Panc1 (cell line): ENCODE results near the gene SLIT3. TPM values are rescaled to one million over a fixed set of nuclear protein-coding genes. Genes with fewer than 3 reads are reported as not detected.

ENCODE experiments used
- ATAC-seq: fragments of 200-7000 bp; cut with Tn5 transposase; 2 replicates; pipeline ENCODE4 v1.9.1; 2020; ENCODE audit warnings: mild to moderate bottlenecking, moderate library complexity
- BruUV-seq: library from RNA; stranded (reverse); fragments of 400-500 nt; replicated peaks from 2 replicates; lab custom pipeline; 2021; lab: Mats Ljungman, UMichigan
- CTCF ChIA-PET: fragments of 300-600 bp; sonication (Branson Sonifier 250); formaldehyde crosslinking; loops from one replicate; lab custom pipeline; 2022; ENCODE audit warnings: antibody characterized with exemption; lab: Charles Lee
- POLR2A ChIA-PET: fragments of 300-600 bp; sonication (Branson Sonifier 250); formaldehyde crosslinking; loops from one replicate; lab custom pipeline; 2022; ENCODE audit warnings: antibody characterized with exemption; lab: Charles Lee
- DNase-seq: peaks from one replicate; pipeline ENCODE4 v3.0.0-alpha.2; 2010; ENCODE audit warnings: low read depth, low spot score
- H3K27ac ChIP-seq: 2 replicates; pipeline ENCODE4 v1.5.1; 2011; ENCODE audit warnings: mild to moderate bottlenecking, low read length, inconsistent platforms
- H3K27me3 ChIP-seq: fragments of 200-500 bp; sonication (Bioruptor generic); 2 replicates; pipeline ENCODE4 v1.6.0; 2014; ENCODE audit warnings: low read length, inconsistent platforms; ENCODE audit not compliant: control insufficient read depth, insufficient read depth
- H3K36me3 ChIP-seq: fragments of 200-500 bp; sonication (Bioruptor generic); 2 replicates; pipeline ENCODE4 v1.5.1; 2014; ENCODE audit warnings: inconsistent platforms, mild to moderate bottlenecking, low read length, moderate library complexity; ENCODE audit not compliant: control insufficient read depth, insufficient read depth
- H3K4me1 ChIP-seq: 2 replicates; pipeline ENCODE4 v1.5.1; 2011; ENCODE audit warnings: inconsistent platforms, mild to moderate bottlenecking, low read length, moderate library complexity; ENCODE audit not compliant: control insufficient read depth, insufficient read depth
- H3K4me3 ChIP-seq, 2 experiments: 2 replicates each; pipeline ENCODE4 v1.5.1; 2011 to 2012; ENCODE audit warnings: low read depth in 2 of 2, low read length in 2 of 2, mild to moderate bottlenecking in 2 of 2, inconsistent platforms in 1 of 2, moderate library complexity in 1 of 2
- H3K9me3 ChIP-seq: fragments of 200-500 bp; sonication (Bioruptor generic); 2 replicates; pipeline ENCODE4 v1.5.1; 2014; ENCODE audit warnings: low read depth, mild to moderate bottlenecking, inconsistent platforms, low read length, moderate library complexity; ENCODE audit not compliant: control insufficient read depth, insufficient read depth
- POLR2AphosphoS5 ChIP-seq: IDR thresholded peaks from 2 replicates; pipeline ENCODE4 v1.6.1; 2012; ENCODE audit warnings: mild to moderate bottlenecking, low read depth, low read length, moderate library complexity
- REST ChIP-seq, 2 experiments: IDR thresholded peaks; 2 replicates each; pipeline ENCODE4 v1.6.1; 2011 to 2012; ENCODE audit warnings: low read depth in 2 of 2, control low read depth in 1 of 2, low read length in 1 of 2, mild to moderate bottlenecking in 1 of 2, moderate library complexity in 1 of 2; ENCODE audit not compliant: insufficient read depth in 1 of 2
- SIN3A ChIP-seq: IDR thresholded peaks from 2 replicates; pipeline ENCODE4 v1.6.1; 2012; ENCODE audit warnings: low read depth, mild to moderate bottlenecking, low read length, moderate library complexity, borderline replicate concordance; ENCODE audit not compliant: insufficient read depth
- TCF7L2 ChIP-seq: IDR thresholded peaks from 2 replicates; pipeline ENCODE4 v1.6.1; 2011; ENCODE audit warnings: mild to moderate bottlenecking, low read depth, low read length, inconsistent platforms
- in situ Hi-C: cut with HindIII; loops from 2 replicates; pipeline ENCODE4 v1.10.0; 2016; ENCODE audit warnings: low sequenced_read_pairs, low pct_unique_long_range_greater_than_20kb
- intact Hi-C: fragments of 100-400 bp; cut with micrococcal nuclease; formaldehyde crosslinking; loops from one replicate; pipeline ENCODE4 v1.10.0; 2022; ENCODE audit not compliant: unreplicated experiment
- total RNA-seq: library from RNA; stranded (reverse); gene quantifications from one replicate; pipeline ENCODE4 v1.2.1, GENCODE V29; 2021; ENCODE audit not compliant: unreplicated experiment
- TF ChIP-seq, protein P1 (sequence below): fragments of 450-650 bp; IDR thresholded peaks from 2 replicates; pipeline ENCODE4 v1.5.1; 2017; ENCODE audit warnings: mild to moderate bottlenecking

SLIT3 gene
- total RNA-seq, 1 experiment from 2014 or later, result 26.4 TPM

DNA sequence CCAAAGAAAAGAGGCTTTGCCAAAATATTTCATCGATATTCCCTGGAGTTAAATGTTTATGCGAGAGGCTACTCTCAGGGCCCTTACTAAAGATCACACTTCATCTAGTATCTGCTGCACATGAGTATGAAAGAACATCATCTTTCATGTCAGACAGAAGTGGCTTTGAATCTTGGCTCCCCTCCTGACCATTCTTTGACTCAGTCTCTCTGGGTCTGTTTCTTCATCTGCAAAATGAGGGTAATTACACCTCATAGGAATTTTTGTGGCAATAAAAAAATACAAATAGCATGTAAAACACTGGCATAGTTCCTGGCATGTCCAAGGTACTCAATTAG, 58.1 kb downstream of the SLIT3 start:
- no peak overlapping the region for H3K27ac ChIP-seq
- TF ChIP-seq, protein P1, sequence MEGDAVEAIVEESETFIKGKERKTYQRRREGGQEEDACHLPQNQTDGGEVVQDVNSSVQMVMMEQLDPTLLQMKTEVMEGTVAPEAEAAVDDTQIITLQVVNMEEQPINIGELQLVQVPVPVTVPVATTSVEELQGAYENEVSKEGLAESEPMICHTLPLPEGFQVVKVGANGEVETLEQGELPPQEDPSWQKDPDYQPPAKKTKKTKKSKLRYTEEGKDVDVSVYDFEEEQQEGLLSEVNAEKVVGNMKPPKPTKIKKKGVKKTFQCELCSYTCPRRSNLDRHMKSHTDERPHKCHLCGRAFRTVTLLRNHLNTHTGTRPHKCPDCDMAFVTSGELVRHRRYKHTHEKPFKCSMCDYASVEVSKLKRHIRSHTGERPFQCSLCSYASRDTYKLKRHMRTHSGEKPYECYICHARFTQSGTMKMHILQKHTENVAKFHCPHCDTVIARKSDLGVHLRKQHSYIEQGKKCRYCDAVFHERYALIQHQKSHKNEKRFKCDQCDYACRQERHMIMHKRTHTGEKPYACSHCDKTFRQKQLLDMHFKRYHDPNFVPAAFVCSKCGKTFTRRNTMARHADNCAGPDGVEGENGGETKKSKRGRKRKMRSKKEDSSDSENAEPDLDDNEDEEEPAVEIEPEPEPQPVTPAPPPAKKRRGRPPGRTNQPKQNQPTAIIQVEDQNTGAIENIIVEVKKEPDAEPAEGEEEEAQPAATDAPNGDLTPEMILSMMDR, result no peak
- TF ChIP-seq TCF7L2 (no peak), SIN3A (no peak), REST (IDR thresholded peaks at IDR 0.05; ENCODE audit: insufficient read depth in 1 of 2, low read depth in 2 of 2, low read length in 1 of 2) (no peak), POLR2AphosphoS5 (no peak)
- H3K27me3 ChIP-seq, result no peaks in the 10 kb centered on the region
- no peak overlapping the region for H3K4me3 ChIP-seq
- BruUV-seq, result no TSS peak
- H3K36me3 ChIP-seq, result no peaks in the 10 kb centered on the region
- CTCF ChIA-PET, result no interaction called here
- ATAC-seq (no peak), DNase-seq (no peak)
- H3K4me1 ChIP-seq, result no peaks in the 10 kb centered on the region
- peaks cover 11% of the 10 kb centered on the region; the same call in 1 of the 2 replicates for H3K9me3 ChIP-seq
- in situ Hi-C loops (no loop called here), intact Hi-C loops (no loop called here)
- POLR2A ChIA-PET, result no interaction called here

- TF ChIP-seq TCF7L2 (no peak), SIN3A (no peak), REST (IDR thresholded peaks at IDR 0.05; ENCODE audit: insufficient read depth in 1 of 2, low read depth in 2 of 2, low read length in 1 of 2) (no peak)
- TF ChIP-seq, protein P1, result no peak
- no peak for ATAC-seq
- no TSS peak for BruUV-seq
- in situ Hi-C loops, result no loop called here
- ChIA-PET CTCF (no interaction called here), POLR2A (no interaction called here)
- Histone ChIP-seq H3K4me1 (no peaks in the 10 kb centered on the region), H3K36me3 (no peaks in the 10 kb centered on the region), H3K4me3 (no peak overlapping the region), H3K27ac (no peak overlapping the region), H3K27me3 (no peaks in the 10 kb centered on the region), H3K9me3 (peaks cover 11% of the 10 kb centered on the region; the same call in 1 of the 2 replicates)
- intact Hi-C loops, result no loop called here
- DNase-seq, result no peak
Measured at GRCh38 chr5:169242175-169242848, 58.6 kb downstream of the SLIT3 start.
